GM12878 (cell line): ENCODE data around the gene COTL1. TPM values are rescaled to one million over a fixed set of nuclear protein-coding genes. Genes with fewer than 3 reads are reported as not detected.

Experiments used
- ATAC-seq: fragments of 200-7000 bp; cut with Tn5 transposase; 3 replicates; pipeline ENCODE4 v1.9.1; 2020; ENCODE audit warnings: mild to moderate bottlenecking, moderate library complexity
- BruUV-seq: library from RNA; stranded (reverse); fragments of 400-500 nt; replicated peaks from 2 replicates; lab custom pipeline; 2021; lab: Mats Ljungman, UMichigan
- CTCF ChIA-PET: fragments of 300-600 bp; sonication (Branson Sonifier 250); formaldehyde crosslinking; extraction: SDS; loops from one replicate; lab custom pipeline; 2021; ENCODE audit warnings: inconsistent platforms; lab: Yijun Ruan, JAX
- POLR2A ChIA-PET: fragments of 350-600 bp; formaldehyde crosslinking; extraction: SDS; loops from one replicate; lab custom pipeline; 2021; ENCODE audit warnings: inconsistent platforms; lab: Charles Lee
- RAD21 ChIA-PET: fragments of 300-600 bp; sonication (Branson Sonifier 250); formaldehyde crosslinking; loops from one replicate; lab custom pipeline; 2023; ENCODE audit warnings: antibody characterized with exemption; ENCODE audit not compliant: unreplicated experiment; lab: Charles Lee
- SMC1A ChIA-PET: fragments of 300-600 bp; sonication (Branson Sonifier 250); formaldehyde crosslinking; loops from one replicate; lab custom pipeline; 2023; ENCODE audit not compliant: unreplicated experiment, uncharacterized antibody; lab: Charles Lee
- DNase-seq: peaks from one replicate; pipeline ENCODE4 v3.0.0-alpha.2; 2011; ENCODE audit warnings: low read depth, low spot score
- FAIRE-seq: peaks from 3 replicates; lab custom pipeline; 2011; peaks lifted over from hg19 to GRCh38; lab: Jason Lieb, UNC
- H2AFZ ChIP-seq: 2 replicates; pipeline ENCODE4 v1.6.0; 2011; ENCODE audit warnings: low read depth, low read length, control low read depth; ENCODE audit not compliant: control insufficient read depth
- H3K27ac ChIP-seq: 2 replicates; pipeline ENCODE4 v1.5.1; 2011; ENCODE audit warnings: control low read depth; ENCODE audit not compliant: control insufficient read depth, insufficient read depth
- H3K27me3 ChIP-seq, 2 experiments: replicated peaks in 1 of 2; 2 replicates each; pipeline versions ENCODE4 v1.6.0 to v1.6.1; 2011; ENCODE audit warnings: low read length in 1 of 2; ENCODE audit not compliant: control insufficient read depth in 2 of 2, insufficient read depth in 2 of 2
- H3K36me3 ChIP-seq, 2 experiments: 2 replicates each; pipeline ENCODE4 v1.5.1; 2011; ENCODE audit warnings: low read length in 1 of 2; ENCODE audit not compliant: control insufficient read depth in 2 of 2, insufficient read depth in 2 of 2
- H3K4me1 ChIP-seq: 2 replicates; pipeline ENCODE4 v1.6.1; 2011; ENCODE audit warnings: mild to moderate bottlenecking, low read length, moderate library complexity, mixed read lengths; ENCODE audit not compliant: control insufficient read depth, insufficient read depth
- H3K4me2 ChIP-seq: 2 replicates; pipeline ENCODE4 v1.6.0; 2011; ENCODE audit warnings: control low read depth; ENCODE audit not compliant: control insufficient read depth, insufficient read depth
- H3K4me3 ChIP-seq: fragments of 200-600 bp; sonication (generic); 2 replicates; pipeline ENCODE4 v1.5.1; 2016
- H3K79me2 ChIP-seq: 2 replicates; pipeline ENCODE4 v1.6.0; 2011; ENCODE audit warnings: low read length; ENCODE audit not compliant: control insufficient read depth, insufficient read depth
- H3K9ac ChIP-seq: 2 replicates; pipeline ENCODE4 v1.8.0; 2011; ENCODE audit warnings: low read length, control low read depth, mixed read lengths; ENCODE audit not compliant: control insufficient read depth, insufficient read depth
- H3K9me3 ChIP-seq: replicated peaks from 3 replicates; pipeline ENCODE4 v1.5.1; 2011; ENCODE audit warnings: mild to moderate bottlenecking, low read length; ENCODE audit not compliant: control insufficient read depth, insufficient read depth
- H4K20me1 ChIP-seq: 2 replicates; pipeline ENCODE4 v1.6.0; 2011; ENCODE audit not compliant: control insufficient read depth, insufficient read depth
- E2F8 ChIP-seq: fragments of 450-650 bp; IDR thresholded peaks from 2 replicates; pipeline ENCODE4 v1.6.1; 2018; ENCODE audit warnings: mild to moderate bottlenecking, low read depth, moderate library complexity; ENCODE audit not compliant: partially characterized antibody
- JUNB ChIP-seq: IDR thresholded peaks from 2 replicates; pipeline ENCODE4 v1.6.1; 2016; ENCODE audit warnings: antibody characterized with exemption, mild to moderate bottlenecking
- KDM1A ChIP-seq: fragments of 200-600 bp; sonication (generic); IDR thresholded peaks from 2 replicates; pipeline ENCODE4 v1.6.1; 2016; ENCODE audit warnings: borderline replicate concordance
- MEF2B ChIP-seq: fragments of 450-650 bp; IDR thresholded peaks from 2 replicates; pipeline ENCODE4 v1.6.1; 2018; ENCODE audit warnings: mild to moderate bottlenecking, moderate library complexity; ENCODE audit not compliant: partially characterized antibody, poor library complexity, severe bottlenecking
- MXI1 ChIP-seq: fragments of 150-350 bp; IDR thresholded peaks from 2 replicates; pipeline ENCODE4 v1.6.1; 2011; ENCODE audit warnings: low read depth, mild to moderate bottlenecking, inconsistent platforms, low read length, improper control_type of control experiment
- MYB ChIP-seq: fragments of 150-350 bp; IDR thresholded peaks from 2 replicates; pipeline ENCODE4 v1.6.1; 2014; ENCODE audit warnings: mild to moderate bottlenecking, low read depth, low read length, borderline replicate concordance
- POU2F2 ChIP-seq: IDR thresholded peaks from 3 replicates; pipeline ENCODE4 v1.6.1; 2011; ENCODE audit warnings: low read depth, mild to moderate bottlenecking, low read length, borderline replicate concordance
- RUNX3 ChIP-seq: IDR thresholded peaks from 2 replicates; pipeline ENCODE4 v1.6.1; 2012; ENCODE audit warnings: low read length, inconsistent platforms
- SIX5 ChIP-seq: IDR thresholded peaks from 2 replicates; pipeline ENCODE4 v1.6.1; 2011; ENCODE audit warnings: mild to moderate bottlenecking, low read depth, low read length, moderate library complexity; ENCODE audit not compliant: severe bottlenecking
- SREBF2 ChIP-seq: IDR thresholded peaks from 2 replicates; pipeline ENCODE4 v1.6.1; 2012; ENCODE audit warnings: mild to moderate bottlenecking, low read length
- TAF1 ChIP-seq: IDR thresholded peaks from 2 replicates; pipeline ENCODE4 v1.6.1; 2011; ENCODE audit warnings: mild to moderate bottlenecking, low read depth, low read length, borderline replicate concordance
- TBL1XR1 ChIP-seq: IDR thresholded peaks from 2 replicates; pipeline ENCODE4 v1.6.1; 2012; ENCODE audit warnings: low read depth, low read length, improper control_type of control experiment
- YBX1 ChIP-seq: fragments of 450-650 bp; IDR thresholded peaks from 2 replicates; pipeline ENCODE4 v1.6.1; 2016; ENCODE audit warnings: antibody characterized with exemption
- WGBS: methylation state at CpG from one replicate; pipeline ENCODE4 v1.1.6; 2016; ENCODE audit warnings: low lambda C conversion rate; ENCODE audit not compliant: insufficient replicate concordance, insufficient coverage; ENCODE audit errors: missing lambda C conversion rate; 5-methylcytosine and 5-hydroxymethylcytosine counted together
- in situ Hi-C: fragments of 300-500 bp; cut with MboI; formaldehyde crosslinking; loops from 9 replicates; pipeline ENCODE4 v1.14.3; 2018; ENCODE audit warnings: mixed read lengths
- intact Hi-C: fragments of 100-400 bp; cut with micrococcal nuclease; formaldehyde crosslinking; loops from one replicate; pipeline ENCODE4 v1.14.2; 2022; ENCODE audit not compliant: unreplicated experiment
- polyA plus RNA-seq, 11 experiments: library from polyadenylated mRNA; depleted of rRNA in 4 of 11; unstranded in 6 of 11; stranded (reverse) in 5 of 11; fragments of >200 nt; fragmentation: Nextera tagmentation in 4 of 11; fragmentation: Illumina TruSeq in 1 of 11; extraction: Ambion mirVana in 4 of 11; extraction: Trizol in 1 of 11; gene quantifications; 1 replicate in 1 of 11; 2 replicates in 10 of 11; pipeline versions ENCODE4 v1.2.1 to v1.2.3, GENCODE V29; 2011 to 2016; ENCODE audit warnings: inconsistent platforms in 2 of 11, missing spikeins in 2 of 11, low read depth in 1 of 11
- total RNA-seq, 4 experiments: library from RNA; depleted of rRNA in 3 of 4; stranded (reverse); fragments of >200 nt in 3 of 4; fragmentation: Illumina TruSeq in 1 of 4; extraction: Trizol in 1 of 4; gene quantifications; 2 replicates each; pipeline versions ENCODE4 v1.2.1 to v1.2.3, GENCODE V29; 2013 to 2021
- TF ChIP-seq, protein P1 (sequence below): fragments of 150-350 bp; IDR thresholded peaks from 2 replicates; pipeline ENCODE4 v1.6.1; 2014; ENCODE audit warnings: mild to moderate bottlenecking, low read depth, low read length

COTL1 gene
- total and polyA plus RNA-seq, 10 of the 15 experiments (the other 5 are each of a cell fraction or from before 2014, with no cell fraction given), result 140 to 894 (median 330) TPM

GRCh38 chr16:84600343-84601229 lies 17.3 kb downstream of the COTL1 start:
- 1% methylated on average over 23 of the region's 25 CpGs for WGBS
- ATAC-seq (peak; percentile 75), FAIRE-seq (peak; percentile 92), DNase-seq (peak; percentile 91)
- no peak overlapping the region for H2AFZ ChIP-seq
- no peaks in the 10 kb centered on the region for H3K27me3 ChIP-seq
- peak overlapping the region; percentile 100 for H3K27ac ChIP-seq
- no peaks in the 10 kb centered on the region for H4K20me1 ChIP-seq
- peaks cover 91% of the 10 kb centered on the region for H3K79me2 ChIP-seq
- peak overlapping the region; percentile 69 for H3K4me3 ChIP-seq
- peaks cover 80% of the 10 kb centered on the region for H3K4me1 ChIP-seq
- peak overlapping the region; percentile 94 for H3K9ac ChIP-seq
- intact Hi-C loops (loop anchor here (1.0 kb wide), 1 partner anchor 89 kb away; no protein-coding TSS in a partner anchor), in situ Hi-C loops (loop anchor here (10.0 to 25.0 kb wide), 2 partner anchors 646 to 962 kb away; partner anchors contain the start of gene OSGIN1)
- peak overlapping the region; percentile 99 for H3K4me2 ChIP-seq
- ChIA-PET CTCF (interaction anchor here (0.9 to 5.4 kb wide), 14 partner anchors 8 to 154 kb away, joined by 3 to 42 read pairs (median 6); no protein-coding TSS in a partner anchor), RAD21 (interaction anchor here (0.6 to 13.6 kb wide), 21 partner anchors 8 to 1015 kb away, joined by 3 to 224 read pairs (median 5); partner anchors contain the start of gene COTL1), SMC1A (interaction anchor here (0.8 to 14.5 kb wide), 15 partner anchors 9 to 129 kb away, joined by 3 to 229 read pairs (median 6); partner anchors contain the start of genes COTL1 and MEAK7), POLR2A (interaction anchor here (0.6 to 16.2 kb wide), 14 partner anchors 8 to 1301 kb away, joined by 3 to 214 read pairs (median 4); partner anchors contain the start of genes COTL1 and MEAK7)
- H3K9me3 ChIP-seq, result no peaks in the 10 kb centered on the region; the same call in 2 of the 3 replicates
- H3K36me3 ChIP-seq, result peaks cover 7 to 14% of the 10 kb centered on the region in 2 experiments; a peak in 3 of 4 replicates
- BruUV-seq, result TSS peak; percentile 53
- TF ChIP-seq YBX1 (no peak), SREBF2 (no peak), E2F8 (no peak), TBL1XR1 (no peak), RUNX3 (no peak), JUNB (peak; percentile 59), KDM1A (no peak), SIX5 (no peak), MYB (no peak), TAF1 (peak; percentile 56), POU2F2 (peak; percentile 69; the same call in 1 of the 3 replicates), MXI1 (no peak), MEF2B (peak; percentile 88)
- TF ChIP-seq, protein P1, sequence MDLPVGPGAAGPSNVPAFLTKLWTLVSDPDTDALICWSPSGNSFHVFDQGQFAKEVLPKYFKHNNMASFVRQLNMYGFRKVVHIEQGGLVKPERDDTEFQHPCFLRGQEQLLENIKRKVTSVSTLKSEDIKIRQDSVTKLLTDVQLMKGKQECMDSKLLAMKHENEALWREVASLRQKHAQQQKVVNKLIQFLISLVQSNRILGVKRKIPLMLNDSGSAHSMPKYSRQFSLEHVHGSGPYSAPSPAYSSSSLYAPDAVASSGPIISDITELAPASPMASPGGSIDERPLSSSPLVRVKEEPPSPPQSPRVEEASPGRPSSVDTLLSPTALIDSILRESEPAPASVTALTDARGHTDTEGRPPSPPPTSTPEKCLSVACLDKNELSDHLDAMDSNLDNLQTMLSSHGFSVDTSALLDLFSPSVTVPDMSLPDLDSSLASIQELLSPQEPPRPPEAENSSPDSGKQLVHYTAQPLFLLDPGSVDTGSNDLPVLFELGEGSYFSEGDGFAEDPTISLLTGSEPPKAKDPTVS, result no peak
